ENCODE data around the gene TPR. TPM values are rescaled to one million over a fixed set of nuclear protein-coding genes. Genes with fewer than 3 reads are reported as not detected.
"Not testable (repeated sequence)": the region's sequence is repeated elsewhere in the genome, so short reads cannot be mapped to it uniquely, and the experiment has no call there.

TPR gene
- total RNA-seq, 4 donors from 2014 or later: 81.1 to 138 (median 112) TPM

GRCh38 chr1:186418503-186418902 lies 43.5 kb upstream of the TPR start:
- peaks cover 0 to 32% (median 0%) of the 10 kb centered on the region in 3 donors for H3K36me3 ChIP-seq
- TF ChIP-seq, protein P1, sequence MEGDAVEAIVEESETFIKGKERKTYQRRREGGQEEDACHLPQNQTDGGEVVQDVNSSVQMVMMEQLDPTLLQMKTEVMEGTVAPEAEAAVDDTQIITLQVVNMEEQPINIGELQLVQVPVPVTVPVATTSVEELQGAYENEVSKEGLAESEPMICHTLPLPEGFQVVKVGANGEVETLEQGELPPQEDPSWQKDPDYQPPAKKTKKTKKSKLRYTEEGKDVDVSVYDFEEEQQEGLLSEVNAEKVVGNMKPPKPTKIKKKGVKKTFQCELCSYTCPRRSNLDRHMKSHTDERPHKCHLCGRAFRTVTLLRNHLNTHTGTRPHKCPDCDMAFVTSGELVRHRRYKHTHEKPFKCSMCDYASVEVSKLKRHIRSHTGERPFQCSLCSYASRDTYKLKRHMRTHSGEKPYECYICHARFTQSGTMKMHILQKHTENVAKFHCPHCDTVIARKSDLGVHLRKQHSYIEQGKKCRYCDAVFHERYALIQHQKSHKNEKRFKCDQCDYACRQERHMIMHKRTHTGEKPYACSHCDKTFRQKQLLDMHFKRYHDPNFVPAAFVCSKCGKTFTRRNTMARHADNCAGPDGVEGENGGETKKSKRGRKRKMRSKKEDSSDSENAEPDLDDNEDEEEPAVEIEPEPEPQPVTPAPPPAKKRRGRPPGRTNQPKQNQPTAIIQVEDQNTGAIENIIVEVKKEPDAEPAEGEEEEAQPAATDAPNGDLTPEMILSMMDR (IDR thresholded peaks at IDR 0.05): no peak
- TF ChIP-seq POLR2A (IDR thresholded peaks at IDR 0.05): no peak
- H3K4me3 ChIP-seq: no peak overlapping the region
- H3K27ac ChIP-seq: no peak overlapping the region
- no peak for DNase-seq
- H3K9me3 ChIP-seq: no peaks in the 10 kb centered on the region
- no peaks in the 10 kb centered on the region for H3K27me3 ChIP-seq
- no peaks in the 10 kb centered on the region for H3K4me1 ChIP-seq

DNA sequence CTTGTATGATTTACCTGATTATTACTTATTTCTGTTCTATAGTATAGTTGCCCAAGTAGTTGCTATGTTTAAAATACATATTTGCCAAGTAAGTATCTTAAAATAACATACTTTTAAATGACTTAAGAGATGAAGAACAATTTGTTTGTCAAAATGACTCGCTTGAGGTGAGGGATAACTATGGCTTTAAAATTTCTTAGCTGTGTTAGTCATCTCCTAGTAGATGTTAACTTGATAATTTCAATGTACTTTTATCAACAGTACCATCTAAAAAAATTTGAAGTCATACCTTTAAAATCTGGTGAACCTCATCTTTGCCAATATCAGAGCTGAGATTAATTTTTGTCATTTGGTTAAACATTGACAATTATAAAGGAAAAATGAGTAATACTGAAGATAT lies 38.3 kb upstream of the TPR start:
- no peak for TF ChIP-seq POLR2A (IDR thresholded peaks at IDR 0.05)
- TF ChIP-seq, protein P1 (IDR thresholded peaks at IDR 0.05): no peak
- Histone ChIP-seq H3K4me1 (no peaks in the 10 kb centered on the region), H3K4me3 (no peak overlapping the region), H3K9me3 (no peaks in the 10 kb centered on the region), H3K36me3 (peaks cover 0 to 47% (median 0%) of the 10 kb centered on the region in 3 donors), H3K27me3 (no peaks in the 10 kb centered on the region), H3K27ac (no peak overlapping the region)
- DNase-seq: no peak

DNA sequence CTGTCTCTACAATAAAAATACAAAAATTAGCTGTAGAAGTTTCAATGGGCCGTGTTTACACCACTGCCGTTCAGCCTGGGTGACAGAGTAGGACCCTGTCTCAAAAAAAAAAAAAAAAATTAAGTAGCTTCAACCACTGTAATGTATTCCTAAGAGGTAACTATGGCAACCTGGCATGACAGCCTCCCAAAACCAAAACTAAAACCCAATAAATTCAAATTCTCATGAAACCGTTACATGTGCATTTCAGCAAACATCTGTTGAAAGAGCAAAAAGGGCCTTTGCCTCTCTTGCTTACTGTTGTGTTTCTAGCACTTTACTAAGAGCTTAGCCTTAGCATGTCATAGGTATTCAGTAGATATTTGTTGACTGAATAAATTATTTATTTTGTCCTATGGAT lies 34.0 kb upstream of the TPR start:
- H3K36me3 ChIP-seq: peaks cover 0 to 56% (median 0%) of the 10 kb centered on the region in 3 donors
- no peaks in the 10 kb centered on the region for H3K9me3 ChIP-seq

GRCh38 chr1:186404454-186405051 lies 29.5 kb upstream of the TPR start:
- no peaks in the 10 kb centered on the region for H3K27me3 ChIP-seq
- DNase-seq: no peak

More for the DNA sequence above, 34.0 kb upstream of the TPR start:
- TF ChIP-seq POLR2A (IDR thresholded peaks at IDR 0.05): no peak
- TF ChIP-seq, protein P1 (IDR thresholded peaks at IDR 0.05): no peak
- Histone ChIP-seq H3K27me3 (no peaks in the 10 kb centered on the region), H3K4me1 (no peaks in the 10 kb centered on the region), H3K4me3 (no peak overlapping the region), H3K27ac (no peak overlapping the region)
- no peak for DNase-seq

GRCh38 chr1:186403632-186404031 lies 28.6 kb upstream of the TPR start:
- Histone ChIP-seq H3K9me3 (no peaks in the 10 kb centered on the region), H3K27ac (no peak overlapping the region), H3K4me3 (no peak overlapping the region), H3K36me3 (peaks cover 0 to 45% (median 0%) of the 10 kb centered on the region in 3 donors), H3K4me1 (no peaks in the 10 kb centered on the region), H3K27me3 (no peaks in the 10 kb centered on the region)
- TF ChIP-seq POLR2A (IDR thresholded peaks at IDR 0.05): no peak
- DNase-seq: no peak

More at GRCh38 chr1:186404454-186405051, 29.5 kb upstream of the TPR start:
- Histone ChIP-seq H3K36me3 (peaks cover 0 to 36% (median 0%) of the 10 kb centered on the region in 3 donors), H3K27ac (no peak overlapping the region), H3K9me3 (no peaks in the 10 kb centered on the region), H3K4me1 (no peaks in the 10 kb centered on the region), H3K4me3 (no peak overlapping the region)
- TF ChIP-seq POLR2A (IDR thresholded peaks at IDR 0.05): no peak
- TF ChIP-seq, protein P1 (IDR thresholded peaks at IDR 0.05): peak in 5 of 6 experiments; percentile 58 to 77 (median 68)

- peaks cover 0 to 32% (median 0%) of the 10 kb centered on the region in 3 donors for H3K36me3 ChIP-seq
- not testable (repeated sequence) for H3K27ac ChIP-seq, H3K27me3 ChIP-seq, H3K4me3 ChIP-seq, H3K4me1 ChIP-seq, H3K9me3 ChIP-seq, DNase-seq
Observed at GRCh38 chr1:186401446-186401845, 26.4 kb upstream of the TPR start.

DNA sequence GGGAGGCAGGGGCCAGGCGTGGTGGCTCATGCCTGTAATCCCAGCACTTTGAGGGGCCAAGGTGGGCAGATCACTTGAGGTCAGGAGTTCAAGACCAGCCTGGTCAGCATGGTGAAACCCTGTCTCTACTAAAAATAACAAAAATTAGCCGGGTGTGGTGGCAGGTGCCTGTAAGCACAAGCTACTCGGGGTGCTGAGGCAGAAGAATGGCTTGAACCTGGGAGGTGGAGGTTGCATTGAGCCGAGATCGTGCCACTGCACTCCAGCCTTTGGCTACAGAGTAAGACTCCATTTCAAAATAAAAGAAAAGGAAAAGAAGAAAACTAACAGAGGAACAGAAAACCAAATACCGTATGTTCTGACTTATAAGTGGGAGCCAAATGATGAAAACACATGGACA lies 17.7 kb upstream of the TPR start:
- H3K27me3 ChIP-seq, H3K4me1 ChIP-seq, H3K4me3 ChIP-seq, H3K9me3 ChIP-seq, H3K27ac ChIP-seq, DNase-seq: not testable (repeated sequence)
- H3K36me3 ChIP-seq: peaks cover 0 to 83% (median 0%) of the 10 kb centered on the region in 3 donors
